Measurements from ENCODE around the gene ZMYM3. TPM values are rescaled to one million over a fixed set of nuclear protein-coding genes. Genes with fewer than 3 reads are reported as not detected.

The ZMYM3 gene
- polyA plus RNA-seq, 2 of the 4 experiments (the other 2 are of a cell fraction): 18.8 to 19.1 TPM

Other genes starting within 250 kb of the ZMYM3 start
- 82.4 and 84.4 TPM in 2 replicates for gene SNX12, start 185.8 kb downstream of the ZMYM3 start, polyA plus RNA-seq (2011; rRNA removed)
- 71.6 to 78.5 TPM (median 78.4 TPM) in 3 replicates for gene SNX12, start 185.8 kb downstream of the ZMYM3 start, polyA plus RNA-seq (2017; fragmentation: RNase III; extraction: RNeasy Plus Mini Kit Qiagen cat#74134 plus additional on column Dnase treatment)
- gene FOXO4, start 158.3 kb downstream of the ZMYM3 start, polyA plus RNA-seq (2011; rRNA removed): 1.0 and 1.6 TPM in 2 replicates
- 1.3 to 2.6 TPM (median 2.3 TPM) in 3 replicates for gene FOXO4, start 158.3 kb downstream of the ZMYM3 start, polyA plus RNA-seq (2017; fragmentation: RNase III; extraction: RNeasy Plus Mini Kit Qiagen cat#74134 plus additional on column Dnase treatment)
- gene CXorf65, start 147.4 kb downstream of the ZMYM3 start, polyA plus RNA-seq (2011; rRNA removed): not detected in 2 replicates
- gene CXorf65, start 147.4 kb downstream of the ZMYM3 start, polyA plus RNA-seq (2017; fragmentation: RNase III; extraction: RNeasy Plus Mini Kit Qiagen cat#74134 plus additional on column Dnase treatment): not detected in 3 replicates
- gene IL2RG, start 142.6 kb downstream of the ZMYM3 start, polyA plus RNA-seq (2011; rRNA removed): 0.09 and 0.23 TPM in 2 replicates
- gene IL2RG, start 142.6 kb downstream of the ZMYM3 start, polyA plus RNA-seq (2017; fragmentation: RNase III; extraction: RNeasy Plus Mini Kit Qiagen cat#74134 plus additional on column Dnase treatment): 0.12 to 0.22 TPM (median 0.12 TPM) in 3 replicates
- gene MED12, start 135.5 kb downstream of the ZMYM3 start, polyA plus RNA-seq (2011; rRNA removed): 12.6 and 35.0 TPM in 2 replicates
- gene MED12, start 135.5 kb downstream of the ZMYM3 start, polyA plus RNA-seq (2017; fragmentation: RNase III; extraction: RNeasy Plus Mini Kit Qiagen cat#74134 plus additional on column Dnase treatment): 13.5 to 15.4 TPM (median 14.4 TPM) in 3 replicates
- 1.00 and 1.7 TPM in 2 replicates for gene NLGN3, start 109.3 kb downstream of the ZMYM3 start, polyA plus RNA-seq (2011; rRNA removed)
- 0.60 to 0.84 TPM (median 0.82 TPM) in 3 replicates for gene NLGN3, start 109.3 kb downstream of the ZMYM3 start, polyA plus RNA-seq (2017; fragmentation: RNase III; extraction: RNeasy Plus Mini Kit Qiagen cat#74134 plus additional on column Dnase treatment)
- 0.39 and 0.67 TPM in 2 replicates for gene GJB1, start 30.9 kb downstream of the ZMYM3 start, polyA plus RNA-seq (2011; rRNA removed)
- gene GJB1, start 30.9 kb downstream of the ZMYM3 start, polyA plus RNA-seq (2017; fragmentation: RNase III; extraction: RNeasy Plus Mini Kit Qiagen cat#74134 plus additional on column Dnase treatment): 0.10 to 0.15 TPM (median 0.13 TPM) in 3 replicates
- 362 and 631 TPM in 2 replicates for gene NONO, start 29.5 kb upstream of the ZMYM3 start, polyA plus RNA-seq (2011; rRNA removed)
- 384 to 405 TPM (median 403 TPM) in 3 replicates for gene NONO, start 29.5 kb upstream of the ZMYM3 start, polyA plus RNA-seq (2017; fragmentation: RNase III; extraction: RNeasy Plus Mini Kit Qiagen cat#74134 plus additional on column Dnase treatment)
- 3.1 and 3.6 TPM in 2 replicates for gene ITGB1BP2, start 47.6 kb upstream of the ZMYM3 start, polyA plus RNA-seq (2011; rRNA removed)
- gene ITGB1BP2, start 47.6 kb upstream of the ZMYM3 start, polyA plus RNA-seq (2017; fragmentation: RNase III; extraction: RNeasy Plus Mini Kit Qiagen cat#74134 plus additional on column Dnase treatment): 1.4 to 2.4 TPM (median 2.0 TPM) in 3 replicates
- 29.7 and 31.3 TPM in 2 replicates for gene TAF1, start 112.2 kb upstream of the ZMYM3 start, polyA plus RNA-seq (2011; rRNA removed)
- gene TAF1, start 112.2 kb upstream of the ZMYM3 start, polyA plus RNA-seq (2017; fragmentation: RNase III; extraction: RNeasy Plus Mini Kit Qiagen cat#74134 plus additional on column Dnase treatment): 20.9 to 21.2 TPM (median 21.1 TPM) in 3 replicates

Measured in A549 (cell line).